Heart left ventricle (tissue), 16 donors: ENCODE data around the gene AMPD2. TPM values are rescaled to one million over a fixed set of nuclear protein-coding genes. Genes with fewer than 3 reads are reported as not detected.

Experiments
- ATAC-seq, 4 donors: fragments of 200-7000 bp; cut with Tn5 transposase; one replicate each; pipeline ENCODE4 v1.9.1; 2020 to 2022; ENCODE audit warnings: moderate library complexity in 4 of 4, mild to moderate bottlenecking in 3 of 4, moderate number of reproducible peaks in 1 of 4
- DNase-seq, 5 donors: peaks; one replicate each; pipeline ENCODE4 v3.0.0-alpha.2; 2020
- H3K27ac ChIP-seq, 12 donors: fragments of 200-600 bp; sonication (generic) in 4 of 12; one replicate each; pipeline versions ENCODE4 v1.5.0 to v1.8.0; 2016 to 2022; ENCODE audit warnings: mild to moderate bottlenecking in 2 of 12
- H3K27me3 ChIP-seq, 9 donors: fragments of 200-600 bp; sonication (generic) in 2 of 9; one replicate each; pipeline versions ENCODE4 v1.5.1 to v1.8.0; 2016 to 2022; ENCODE audit warnings: mild to moderate bottlenecking in 3 of 9
- H3K36me3 ChIP-seq, 9 donors: fragments of 200-600 bp; sonication (generic) in 2 of 9; one replicate each; pipeline versions ENCODE4 v1.5.0 to v1.8.0; 2018 to 2022; ENCODE audit warnings: mild to moderate bottlenecking in 2 of 9
- H3K4me1 ChIP-seq, 12 donors: fragments of 200-600 bp; sonication (generic) in 4 of 12; one replicate each; pipeline versions ENCODE4 v1.5.0 to v1.8.0; 2016 to 2022; ENCODE audit warnings: mild to moderate bottlenecking in 3 of 12
- H3K4me3 ChIP-seq, 12 donors: fragments of 200-600 bp; sonication (generic) in 4 of 12; one replicate each; pipeline versions ENCODE4 v1.5.0 to v1.8.0; 2017 to 2022; ENCODE audit warnings: mild to moderate bottlenecking in 9 of 12, moderate library complexity in 4 of 12
- H3K9me3 ChIP-seq, 12 donors: fragments of 200-600 bp; sonication (generic) in 4 of 12; one replicate each; pipeline versions ENCODE4 v1.5.0 to v1.8.0; 2016 to 2022; ENCODE audit warnings: mild to moderate bottlenecking in 1 of 12
- POLR2A ChIP-seq, 2 donors: fragments of 450-650 bp; IDR thresholded peaks; one replicate each; pipeline ENCODE4 v1.6.1; 2017; ENCODE audit warnings: antibody characterized with exemption in 2 of 2, mild to moderate bottlenecking in 2 of 2, moderate library complexity in 2 of 2
- WGBS, 4 donors: extraction: QIAGEN DNeasy Blood & Tissue Kit in 2 of 4; methylation state at CpG; one replicate each; pipeline versions ENCODE4 v1.1.5 to v1.1.7; 2013 to 2018; 5-methylcytosine and 5-hydroxymethylcytosine counted together
- intact Hi-C, 10 donors: fragments of 100-400 bp; cut with DNase I; formaldehyde crosslinking; loops; one replicate each; pipeline versions ENCODE4 v1.11.1 to v1.14.2; 2022
- long read RNA-seq, 3 donors: library from polyadenylated mRNA; unstranded; transcript quantifications; one replicate each; pipeline ENCODE4 v2.0.0, GENCODE V29; 2020 to 2021
- polyA plus RNA-seq, 2 donors: library from polyadenylated mRNA; stranded (reverse); fragments of 200-250 nt; gene quantifications; one replicate each; pipeline ENCODE4 v1.2.3, GENCODE V29; 2013
- total RNA-seq, 9 donors: library from RNA; depleted of rRNA in 2 of 9; stranded (reverse); fragments of >200 nt in 2 of 9; fragmentation: NEBNext Ultra II Directional in 3 of 9; extraction: Animal tissue kit (Norgen Biotek cat#: 25700) in 3 of 9; gene quantifications; one replicate each; pipeline versions ENCODE4 v1.1.0 to v1.2.4, GENCODE V29; 2016 to 2023
- TF ChIP-seq, protein P1 (sequence below), 12 donors: fragments of 200-600 bp; sonication (generic) in 4 of 12; IDR thresholded peaks; one replicate each; pipeline versions ENCODE4 v1.5.0 to v1.8.0; 2018 to 2022; ENCODE audit warnings: antibody characterized with exemption in 12 of 12, mild to moderate bottlenecking in 5 of 12
- donor health status: ischemic (EF 13 %, LVEDD 7.1; RV severe dilation, severe dysfunction).
- donor health status: healthy with polysubstance abuse.
- donor health status: DM: no; HTN: yes; CAD: no.
- donor health status: DM: no; HTN: no; CAD: no.
- donor health status: ischemic (EF 25% LVEDD 6.9; RV normal size, moderate dysfunction).
- donor health status: ischemic (EF 25% LVEDD 5.7; RV mildly dilated, moderate dysfunction).
- donor health status: healthy.
- donor health status: DM: yes; HTN: yes; CAD: no.
- donor health status: ischemic (EF 35%, LVEDD 5.7; RV mildly dilated, moderate dysfunction).
- donor health status: nonischemic (EF 11% LVEDD 7.7; RV severe dilation, severe dysfunction).
- donor health status: DM: yes; HTN: yes; CAD: no.
- donor health status: PGD.
- donor health status: ischemic (EF 29% LVEDD 5.4; RV normal size, mild dysfunction).
- donor health status: nonischemic (EF 23%, LVEDD 6.1; RV moderate dilation, normal function).

Gene AMPD2
- total RNA-seq (10 to 100 TPM in 5 of 9 donors, 1 to 10 TPM in 4; 7.5 to 29.9 (median 10.0) TPM), polyA plus RNA-seq (10 to 100 TPM in 1 of 2 donors, 1 to 10 TPM in 1; 7.4 to 17.1 TPM)
- long read RNA-seq, donor 1, partial matches to known transcripts: 2 of 2 reads
- long read RNA-seq, donor 1, other reads (novel, unspliced or antisense): 0 of 2 reads
- long read RNA-seq, donor 2, partial matches to known transcripts: 13 of 20 reads
- long read RNA-seq, donor 2, other reads (novel, unspliced or antisense): 2 of 20 reads
- long read RNA-seq, donor 3, partial matches to known transcripts: 8 of 18 reads
- long read RNA-seq, donor 3, other reads (novel, unspliced or antisense): 5 of 18 reads

DNA sequence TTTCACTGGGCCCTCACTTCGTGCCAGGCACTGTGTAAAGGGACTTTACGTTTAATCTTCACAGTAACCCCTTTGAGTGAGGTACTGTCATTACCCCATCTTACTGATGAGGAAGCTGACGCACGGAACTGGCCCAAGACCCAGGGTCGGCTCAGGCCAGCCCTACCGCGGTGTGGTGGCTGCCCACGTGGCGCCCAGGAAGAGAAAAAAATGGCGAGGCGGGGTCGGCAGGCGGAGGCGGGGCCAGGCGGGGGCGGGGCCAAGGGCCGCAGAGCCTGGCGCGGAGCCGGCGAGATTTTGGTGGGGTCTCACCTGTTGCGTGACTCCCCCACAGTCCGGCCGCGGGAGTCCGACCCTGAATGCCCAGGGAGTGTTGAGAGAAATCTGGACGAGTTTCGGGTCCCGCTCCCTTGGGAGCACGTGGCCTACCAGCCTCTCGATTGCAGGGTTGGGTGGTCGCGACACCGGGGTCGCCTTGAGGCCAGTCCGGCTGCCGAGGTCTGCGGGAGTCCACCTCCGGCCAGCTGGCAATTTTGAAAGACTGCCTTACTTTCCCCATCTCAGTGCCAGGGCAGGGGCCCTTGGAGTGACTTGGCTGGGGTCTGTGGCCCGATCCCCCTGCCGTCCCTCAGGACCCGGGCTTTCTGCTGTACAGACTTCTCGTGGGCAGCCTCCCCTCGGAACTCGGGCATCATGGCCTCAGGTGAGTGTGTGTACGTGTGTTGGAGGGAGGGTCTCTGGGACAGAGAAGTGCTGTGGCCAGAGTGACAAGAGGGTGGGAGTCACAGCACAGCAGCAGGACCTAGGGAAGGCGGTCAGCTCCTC lies at the start of gene AMPD2, which contains the start of gene GNAT2:
Gene AMPD2, plus strand, starts transcription at position 262 of the 825 bp plus-strand sequence. CDS start 1,339 bp downstream, outside the sequence.
Gene GNAT2, minus strand, starts transcription at position 41 of the 825 bp plus-strand sequence. CDS start 6,746 bp downstream, outside the sequence.
- H3K9me3 ChIP-seq: no peaks in the 10 kb centered on the region
- ATAC-seq: peak; percentile 39 to 77 (median 70)
- TF ChIP-seq POLR2A (IDR thresholded peaks at IDR 0.05): no peak
- TF ChIP-seq, protein P1, sequence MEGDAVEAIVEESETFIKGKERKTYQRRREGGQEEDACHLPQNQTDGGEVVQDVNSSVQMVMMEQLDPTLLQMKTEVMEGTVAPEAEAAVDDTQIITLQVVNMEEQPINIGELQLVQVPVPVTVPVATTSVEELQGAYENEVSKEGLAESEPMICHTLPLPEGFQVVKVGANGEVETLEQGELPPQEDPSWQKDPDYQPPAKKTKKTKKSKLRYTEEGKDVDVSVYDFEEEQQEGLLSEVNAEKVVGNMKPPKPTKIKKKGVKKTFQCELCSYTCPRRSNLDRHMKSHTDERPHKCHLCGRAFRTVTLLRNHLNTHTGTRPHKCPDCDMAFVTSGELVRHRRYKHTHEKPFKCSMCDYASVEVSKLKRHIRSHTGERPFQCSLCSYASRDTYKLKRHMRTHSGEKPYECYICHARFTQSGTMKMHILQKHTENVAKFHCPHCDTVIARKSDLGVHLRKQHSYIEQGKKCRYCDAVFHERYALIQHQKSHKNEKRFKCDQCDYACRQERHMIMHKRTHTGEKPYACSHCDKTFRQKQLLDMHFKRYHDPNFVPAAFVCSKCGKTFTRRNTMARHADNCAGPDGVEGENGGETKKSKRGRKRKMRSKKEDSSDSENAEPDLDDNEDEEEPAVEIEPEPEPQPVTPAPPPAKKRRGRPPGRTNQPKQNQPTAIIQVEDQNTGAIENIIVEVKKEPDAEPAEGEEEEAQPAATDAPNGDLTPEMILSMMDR (IDR thresholded peaks at IDR 0.05): no peak
- peak within 1 kb of the TSS; percentile 46 to 86 (median 68) for H3K4me3 ChIP-seq
- no peaks in the 10 kb centered on the region for H3K36me3 ChIP-seq
- H3K4me1 ChIP-seq: peaks cover 0 to 94% (median 34%) of the 10 kb centered on the region in 12 donors
- H3K27me3 ChIP-seq: no peaks in the 10 kb centered on the region
- H3K27ac ChIP-seq: peak within 1 kb of the TSS; percentile 28 to 96 (median 80)
- peak; percentile 74 to 91 (median 84) for DNase-seq
- 1% methylated on average over 29 to 47 of the region's 47 CpGs for WGBS, 4 donors
- intact Hi-C loops: loop anchor here in 3 of 10 donors (2.0 to 10.0 kb wide), 3 partner anchors 65 to 73 kb away; partner anchors contain the start of gene GNAI3 (in 1 of the 3)

DNA sequence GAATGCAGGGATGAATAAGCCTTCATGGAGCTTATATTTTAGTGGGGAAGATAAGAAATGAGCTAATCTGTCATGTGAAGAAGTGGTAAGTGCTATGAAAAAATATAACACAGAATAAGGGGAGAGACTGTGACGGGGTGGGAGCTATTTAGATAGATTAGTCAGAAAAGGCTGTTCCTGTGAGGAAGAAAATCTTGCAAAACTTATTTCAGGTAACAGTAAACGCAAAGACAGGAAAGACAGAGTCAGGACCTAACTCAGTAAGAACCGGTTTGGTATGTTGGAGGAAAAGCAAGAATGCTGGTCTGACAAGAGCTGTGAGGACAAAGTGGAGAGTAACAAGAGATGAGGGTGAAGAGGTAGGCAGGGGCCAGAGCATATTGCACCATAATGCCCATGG lies 49.2 kb upstream of the AMPD2 start:
- intact Hi-C loops: no loop called here
- no peak for TF ChIP-seq POLR2A (IDR thresholded peaks at IDR 0.05)
- TF ChIP-seq, protein P1 (IDR thresholded peaks at IDR 0.05): no peak
- H3K9me3 ChIP-seq: no peaks in the 10 kb centered on the region
- H3K27me3 ChIP-seq: no peaks in the 10 kb centered on the region
- ATAC-seq (peak; percentile 53 to 77 (median 72)), DNase-seq (no peak)
- H3K27ac ChIP-seq: peak overlapping the region in 10 of 12 donors; percentile 0 to 58 (median 28)
- no peak overlapping the region for H3K4me3 ChIP-seq
- peaks cover 0 to 95% (median 70%) of the 10 kb centered on the region in 12 donors for H3K4me1 ChIP-seq
- peaks cover 0 to 15% (median 0%) of the 10 kb centered on the region in 9 donors for H3K36me3 ChIP-seq
- WGBS, 4 donors: 27 to 43% (median 38%) methylated on average over 3 of the region's 3 CpGs

DNA sequence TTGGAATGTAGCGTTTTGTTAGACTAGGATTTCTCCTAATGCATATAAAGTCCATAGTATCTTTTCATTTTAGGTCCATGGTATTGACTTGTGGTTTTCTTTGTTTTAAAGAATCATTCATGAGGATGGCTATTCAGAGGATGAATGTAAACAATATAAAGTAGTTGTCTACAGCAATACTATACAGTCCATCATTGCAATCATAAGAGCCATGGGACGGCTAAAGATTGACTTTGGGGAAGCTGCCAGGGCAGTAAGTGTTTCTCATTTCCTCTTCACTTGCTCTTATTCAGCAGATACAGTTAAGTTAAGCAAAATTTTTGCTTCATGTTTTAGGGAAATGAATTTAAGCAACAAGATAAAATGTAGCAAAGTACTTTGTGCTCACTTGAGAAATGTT lies 45.9 kb upstream of the AMPD2 start:
- Histone ChIP-seq H3K4me3 (no peak overlapping the region), H3K27ac (peak overlapping the region in 1 of 12 donors; percentile 77), H3K9me3 (no peaks in the 10 kb centered on the region), H3K4me1 (peaks cover 0 to 73% (median 40%) of the 10 kb centered on the region in 12 donors), H3K36me3 (peaks cover 0 to 45% (median 20%) of the 10 kb centered on the region in 9 donors), H3K27me3 (no peaks in the 10 kb centered on the region)
- 56 to 64% (median 58%) methylated on average over 2 of the region's 2 CpGs for WGBS, 4 donors
- TF ChIP-seq, protein P1 (IDR thresholded peaks at IDR 0.05): no peak
- no peak for TF ChIP-seq POLR2A (IDR thresholded peaks at IDR 0.05)
- DNase-seq (no peak), ATAC-seq (peak in 3 of 4 donors; percentile 37 to 62 (median 47))
- intact Hi-C loops: no loop called here
